ENCODE data around the gene FAM83G. TPM values are rescaled to one million over a fixed set of nuclear protein-coding genes. Genes with fewer than 3 reads are reported as not detected.
A peak's percentile ranks its signal among the peaks of the same experiment; 100 is the strongest.
"Not testable (repeated sequence)": the region's sequence is repeated elsewhere in the genome, so short reads cannot be mapped to it uniquely, and the experiment has no call there.

Gene FAM83G
- total RNA-seq, 1 donor from 2014 or later = 1.3 TPM

- H3K27ac Mint-ChIP-seq (ENCODE audit: unreplicated experiment) = peak overlapping the region; percentile 27
These were observed 44.7 kb downstream of the FAM83G start for GRCh38 chr17:18959845-18960240.

DNA sequence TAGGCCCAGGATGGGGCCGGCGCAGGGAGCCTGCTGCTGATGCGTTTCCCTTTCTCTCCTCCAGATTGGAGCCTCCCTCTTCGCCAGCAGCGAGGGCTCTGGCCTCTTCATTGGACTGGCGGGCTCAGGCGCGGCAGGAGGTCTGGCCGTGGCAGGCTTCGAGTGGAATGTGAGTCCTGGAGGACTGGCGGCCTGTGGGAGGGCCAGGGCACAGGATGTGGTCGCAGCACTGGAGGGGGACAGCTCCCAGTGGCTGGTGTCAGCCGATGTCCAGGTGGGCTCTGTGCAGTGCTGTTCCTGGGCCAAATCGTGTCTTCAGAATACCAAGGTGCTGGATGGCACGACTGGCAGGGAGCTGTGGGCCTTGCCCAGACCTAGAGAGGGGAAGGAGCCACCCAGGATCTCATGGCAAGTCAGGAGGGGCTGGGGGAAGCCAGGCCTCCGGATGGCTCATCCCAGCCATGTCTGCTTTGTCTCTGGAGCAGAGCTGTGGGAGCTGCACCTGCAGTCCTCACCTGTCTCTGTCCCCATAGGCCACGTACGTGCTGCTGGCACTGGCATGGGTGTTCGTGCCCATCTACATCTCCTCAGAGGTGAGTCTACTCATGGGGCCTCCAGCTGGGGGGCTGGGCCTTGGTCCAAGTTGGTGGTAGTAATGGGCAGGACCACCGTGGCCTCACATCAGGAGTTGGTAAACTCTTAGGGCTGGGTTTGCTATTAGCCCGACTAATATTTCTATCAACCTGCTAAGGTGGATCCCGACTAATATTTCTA is 45.3 kb downstream of the FAM83G start:
- H3K4me3 Mint-ChIP-seq = no peak overlapping the region
- peaks cover 6% of the 10 kb centered on the region for H3K4me1 Mint-ChIP-seq
- no peaks in the 10 kb centered on the region for H3K9me3 Mint-ChIP-seq
- no peak overlapping the region for H3K27ac Mint-ChIP-seq (ENCODE audit: unreplicated experiment)
- DNase-seq (ENCODE audit: low read depth, low spot score) = no peak
- no peaks in the 10 kb centered on the region for H3K36me3 Mint-ChIP-seq (ENCODE audit: low read depth)
- no peaks in the 10 kb centered on the region for H3K27me3 Mint-ChIP-seq (ENCODE audit: low read depth)
- TF ChIP-seq, protein P1, sequence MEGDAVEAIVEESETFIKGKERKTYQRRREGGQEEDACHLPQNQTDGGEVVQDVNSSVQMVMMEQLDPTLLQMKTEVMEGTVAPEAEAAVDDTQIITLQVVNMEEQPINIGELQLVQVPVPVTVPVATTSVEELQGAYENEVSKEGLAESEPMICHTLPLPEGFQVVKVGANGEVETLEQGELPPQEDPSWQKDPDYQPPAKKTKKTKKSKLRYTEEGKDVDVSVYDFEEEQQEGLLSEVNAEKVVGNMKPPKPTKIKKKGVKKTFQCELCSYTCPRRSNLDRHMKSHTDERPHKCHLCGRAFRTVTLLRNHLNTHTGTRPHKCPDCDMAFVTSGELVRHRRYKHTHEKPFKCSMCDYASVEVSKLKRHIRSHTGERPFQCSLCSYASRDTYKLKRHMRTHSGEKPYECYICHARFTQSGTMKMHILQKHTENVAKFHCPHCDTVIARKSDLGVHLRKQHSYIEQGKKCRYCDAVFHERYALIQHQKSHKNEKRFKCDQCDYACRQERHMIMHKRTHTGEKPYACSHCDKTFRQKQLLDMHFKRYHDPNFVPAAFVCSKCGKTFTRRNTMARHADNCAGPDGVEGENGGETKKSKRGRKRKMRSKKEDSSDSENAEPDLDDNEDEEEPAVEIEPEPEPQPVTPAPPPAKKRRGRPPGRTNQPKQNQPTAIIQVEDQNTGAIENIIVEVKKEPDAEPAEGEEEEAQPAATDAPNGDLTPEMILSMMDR (conservative IDR thresholded peaks at IDR 0.05) = no peak

More at GRCh38 chr17:18959845-18960240, 44.7 kb downstream of the FAM83G start:
- TF ChIP-seq, protein P1 (conservative IDR thresholded peaks at IDR 0.05) = no peak
- H3K4me1 Mint-ChIP-seq = peaks cover 6% of the 10 kb centered on the region
- no peaks in the 10 kb centered on the region for H3K9me3 Mint-ChIP-seq
- DNase-seq (ENCODE audit: low read depth, low spot score) = no peak
- no peaks in the 10 kb centered on the region for H3K36me3 Mint-ChIP-seq (ENCODE audit: low read depth)
- H3K4me3 Mint-ChIP-seq = no peak overlapping the region
- no peaks in the 10 kb centered on the region for H3K27me3 Mint-ChIP-seq (ENCODE audit: low read depth)

GRCh38 chr17:18958611-18959010 is 46.0 kb downstream of the FAM83G start:
- no peaks in the 10 kb centered on the region for H3K9me3 Mint-ChIP-seq
- H3K36me3 Mint-ChIP-seq (ENCODE audit: low read depth) = no peaks in the 10 kb centered on the region
- no peaks in the 10 kb centered on the region for H3K27me3 Mint-ChIP-seq (ENCODE audit: low read depth)
- TF ChIP-seq, protein P1 (conservative IDR thresholded peaks at IDR 0.05) = no peak
- no peak for DNase-seq (ENCODE audit: low read depth, low spot score)
- H3K27ac Mint-ChIP-seq (ENCODE audit: unreplicated experiment) = no peak overlapping the region
- H3K4me3 Mint-ChIP-seq = no peak overlapping the region
- H3K4me1 Mint-ChIP-seq = peaks cover 6% of the 10 kb centered on the region

- TF ChIP-seq, protein P1 (conservative IDR thresholded peaks at IDR 0.05) = no peak
- peaks cover 6% of the 10 kb centered on the region for H3K4me1 Mint-ChIP-seq
- no peaks in the 10 kb centered on the region for H3K36me3 Mint-ChIP-seq (ENCODE audit: low read depth)
- no peak for DNase-seq (ENCODE audit: low read depth, low spot score)
- no peaks in the 10 kb centered on the region for H3K27me3 Mint-ChIP-seq (ENCODE audit: low read depth)
- no peaks in the 10 kb centered on the region for H3K9me3 Mint-ChIP-seq
- H3K4me3 Mint-ChIP-seq = no peak overlapping the region
- H3K27ac Mint-ChIP-seq (ENCODE audit: unreplicated experiment) = no peak overlapping the region
These were observed 46.7 kb downstream of the FAM83G start for GRCh38 chr17:18957831-18958230.

- H3K27me3 Mint-ChIP-seq (ENCODE audit: low read depth) = no peaks in the 10 kb centered on the region
- no peak for DNase-seq (ENCODE audit: low read depth, low spot score)
- TF ChIP-seq, protein P1 (conservative IDR thresholded peaks at IDR 0.05) = no peak
- H3K4me1 Mint-ChIP-seq = no peaks in the 10 kb centered on the region
- H3K4me3 Mint-ChIP-seq = no peak overlapping the region
- no peaks in the 10 kb centered on the region for H3K9me3 Mint-ChIP-seq
- H3K36me3 Mint-ChIP-seq (ENCODE audit: low read depth) = no peaks in the 10 kb centered on the region
- H3K27ac Mint-ChIP-seq (ENCODE audit: unreplicated experiment) = no peak overlapping the region
These were observed 48.0 kb downstream of the FAM83G start for GRCh38 chr17:18956581-18956980.

GRCh38 chr17:18956021-18956420 is 48.5 kb downstream of the FAM83G start:
- H3K36me3 Mint-ChIP-seq (ENCODE audit: low read depth); H3K27ac Mint-ChIP-seq (ENCODE audit: unreplicated experiment); DNase-seq (ENCODE audit: low read depth, low spot score); H3K4me3 Mint-ChIP-seq; H3K27me3 Mint-ChIP-seq (ENCODE audit: low read depth); H3K4me1 Mint-ChIP-seq; H3K9me3 Mint-ChIP-seq: not testable (repeated sequence)

Measured in neural crest cell (in vitro differentiated cells).